ENCODE measurements around the gene TFCP2L1.

The TFCP2L1 gene

GRCh38 chr2:121202541-121203310, 82.3 kb downstream of the TFCP2L1 start:
- H3K4me3 Mint-ChIP-seq: no peak overlapping the region
- H3K27ac Mint-ChIP-seq: no peak overlapping the region
- no peak for ATAC-seq (replicated peaks)
- peaks cover 0 to 10% of the 10 kb centered on the region in 2 donors for H3K27me3 Mint-ChIP-seq
- no peaks in the 10 kb centered on the region for H3K4me1 Mint-ChIP-seq
- no peaks in the 10 kb centered on the region for H3K36me3 Mint-ChIP-seq
- H3K9me3 Mint-ChIP-seq: no peaks in the 10 kb centered on the region
- no peak for DNase-seq

- Mint-ChIP-seq H3K27me3 (peaks cover 0 to 10% of the 10 kb centered on the region in 2 donors), H3K4me3 (no peak overlapping the region), H3K9me3 (no peaks in the 10 kb centered on the region), H3K27ac (no peak overlapping the region), H3K36me3 (no peaks in the 10 kb centered on the region), H3K4me1 (no peaks in the 10 kb centered on the region)
- no peak for DNase-seq
- ATAC-seq (replicated peaks): no peak
These were observed 83.2 kb downstream of the TFCP2L1 start for GRCh38 chr2:121201796-121202195.

- no peak for ATAC-seq (replicated peaks)
- Mint-ChIP-seq H3K4me1 (no peaks in the 10 kb centered on the region), H3K27ac (no peak overlapping the region), H3K4me3 (no peak overlapping the region), H3K36me3 (no peaks in the 10 kb centered on the region), H3K9me3 (no peaks in the 10 kb centered on the region), H3K27me3 (peaks cover 0 to 10% of the 10 kb centered on the region in 2 donors)
- no peak for DNase-seq
These were observed 84.3 kb downstream of the TFCP2L1 start for GRCh38 chr2:121200419-121201315.

- Mint-ChIP-seq H3K36me3 (no peaks in the 10 kb centered on the region), H3K9me3 (no peaks in the 10 kb centered on the region), H3K27me3 (peaks cover 0 to 10% of the 10 kb centered on the region in 2 donors), H3K4me3 (no peak overlapping the region), H3K27ac (no peak overlapping the region), H3K4me1 (no peaks in the 10 kb centered on the region)
- no peak for DNase-seq
- ATAC-seq (replicated peaks): no peak
These were observed 85.0 kb downstream of the TFCP2L1 start for GRCh38 chr2:121200011-121200347.

GRCh38 chr2:121199281-121200010, 85.6 kb downstream of the TFCP2L1 start:
- H3K4me3 Mint-ChIP-seq: no peak overlapping the region
- H3K36me3 Mint-ChIP-seq: no peaks in the 10 kb centered on the region
- DNase-seq (no peak), ATAC-seq (replicated peaks) (no peak)
- no peaks in the 10 kb centered on the region for H3K9me3 Mint-ChIP-seq
- peaks cover 0 to 10% of the 10 kb centered on the region in 2 donors for H3K27me3 Mint-ChIP-seq
- no peak overlapping the region for H3K27ac Mint-ChIP-seq
- H3K4me1 Mint-ChIP-seq: no peaks in the 10 kb centered on the region

GRCh38 chr2:121197369-121198091, 87.5 kb downstream of the TFCP2L1 start:
- DNase-seq (no peak), ATAC-seq (replicated peaks) (no peak)
- Mint-ChIP-seq H3K27me3 (peaks cover 0 to 10% of the 10 kb centered on the region in 2 donors), H3K9me3 (no peaks in the 10 kb centered on the region), H3K36me3 (no peaks in the 10 kb centered on the region), H3K27ac (no peak overlapping the region), H3K4me3 (no peak overlapping the region), H3K4me1 (no peaks in the 10 kb centered on the region)

- no peaks in the 10 kb centered on the region for H3K4me1 Mint-ChIP-seq
- H3K36me3 Mint-ChIP-seq: no peaks in the 10 kb centered on the region
These were observed 88.2 kb downstream of the TFCP2L1 start for GRCh38 chr2:121196849-121197155.

GRCh38 chr2:121196132-121196848, 88.7 kb downstream of the TFCP2L1 start:
- DNase-seq: no peak
- Mint-ChIP-seq H3K4me3 (no peak overlapping the region), H3K27ac (no peak overlapping the region), H3K27me3 (peaks cover 0 to 10% of the 10 kb centered on the region in 2 donors), H3K4me1 (no peaks in the 10 kb centered on the region), H3K9me3 (no peaks in the 10 kb centered on the region), H3K36me3 (no peaks in the 10 kb centered on the region)
- no peak for ATAC-seq (replicated peaks)

More at GRCh38 chr2:121196849-121197155, 88.2 kb downstream of the TFCP2L1 start:
- DNase-seq: no peak
- no peaks in the 10 kb centered on the region for H3K9me3 Mint-ChIP-seq
- H3K27ac Mint-ChIP-seq: no peak overlapping the region
- H3K4me3 Mint-ChIP-seq: no peak overlapping the region
- no peak for ATAC-seq (replicated peaks)
- H3K27me3 Mint-ChIP-seq: peaks cover 0 to 10% of the 10 kb centered on the region in 2 donors

- peaks cover 0 to 6% of the 10 kb centered on the region in 2 donors for H3K27me3 Mint-ChIP-seq
- no peaks in the 10 kb centered on the region for H3K4me1 Mint-ChIP-seq
These were observed 90.0 kb downstream of the TFCP2L1 start for GRCh38 chr2:121195036-121195435.

GRCh38 chr2:121194626-121195025, 90.4 kb downstream of the TFCP2L1 start:
- DNase-seq: no peak
- Mint-ChIP-seq H3K9me3 (no peaks in the 10 kb centered on the region), H3K27me3 (peaks cover 0 to 2% of the 10 kb centered on the region in 2 donors), H3K4me3 (no peak overlapping the region), H3K4me1 (no peaks in the 10 kb centered on the region), H3K27ac (no peak overlapping the region), H3K36me3 (no peaks in the 10 kb centered on the region)
- no peak for ATAC-seq (replicated peaks)

More at GRCh38 chr2:121195036-121195435, 90.0 kb downstream of the TFCP2L1 start:
- ATAC-seq (replicated peaks) (no peak), DNase-seq (no peak)
- Mint-ChIP-seq H3K4me3 (no peak overlapping the region), H3K9me3 (no peaks in the 10 kb centered on the region), H3K27ac (no peak overlapping the region), H3K36me3 (no peaks in the 10 kb centered on the region)

- ATAC-seq (replicated peaks) (no peak), DNase-seq (no peak)
- no peaks in the 10 kb centered on the region for H3K36me3 Mint-ChIP-seq
- H3K27ac Mint-ChIP-seq: no peak overlapping the region
- H3K4me3 Mint-ChIP-seq: no peak overlapping the region
- H3K4me1 Mint-ChIP-seq: no peaks in the 10 kb centered on the region
- no peaks in the 10 kb centered on the region for H3K9me3 Mint-ChIP-seq
- H3K27me3 Mint-ChIP-seq: peaks cover 0 to 5% of the 10 kb centered on the region in 2 donors
These were observed 91.8 kb downstream of the TFCP2L1 start for GRCh38 chr2:121193185-121193584.

GRCh38 chr2:121192576-121192975, 92.4 kb downstream of the TFCP2L1 start:
- H3K4me3 Mint-ChIP-seq: no peak overlapping the region
- no peaks in the 10 kb centered on the region for H3K36me3 Mint-ChIP-seq

More at GRCh38 chr2:121192576-121192975, 92.4 kb downstream of the TFCP2L1 start:
- Mint-ChIP-seq H3K27ac (no peak overlapping the region), H3K9me3 (no peaks in the 10 kb centered on the region), H3K4me1 (no peaks in the 10 kb centered on the region), H3K27me3 (peaks cover 0 to 6% of the 10 kb centered on the region in 2 donors)
- ATAC-seq (replicated peaks) (no peak), DNase-seq (no peak)
